HG03097 (cell line): Measurements from ENCODE around the gene BNIP5.

Experiments used
- ATAC-seq: cut with Tn5 transposase; IDR thresholded peaks from one replicate; pipeline ENCODE4 v1.9.1; 2021; ENCODE audit not compliant: unreplicated experiment, low FRiP score

The BNIP5 gene

DNA sequence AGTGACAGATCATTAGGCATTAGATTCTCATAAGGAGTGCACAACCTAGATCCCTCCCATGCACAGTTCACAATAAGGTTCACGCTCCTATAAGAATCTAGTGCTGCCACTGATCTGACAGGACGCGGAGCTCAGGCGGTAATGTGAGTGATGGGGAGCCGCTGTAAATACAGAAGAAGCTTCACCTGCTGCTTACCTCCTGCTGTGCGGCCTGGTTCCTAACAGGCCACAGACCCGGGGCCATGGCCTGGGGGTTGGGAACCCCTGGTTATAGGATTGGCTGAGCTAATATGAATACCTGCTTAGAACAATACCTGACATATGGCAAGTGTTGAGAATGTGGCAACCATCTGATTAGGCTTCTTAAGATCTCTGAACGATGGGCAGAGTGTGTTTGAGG, 64.5 kb downstream of the BNIP5 start:
- no peak for ATAC-seq

DNA sequence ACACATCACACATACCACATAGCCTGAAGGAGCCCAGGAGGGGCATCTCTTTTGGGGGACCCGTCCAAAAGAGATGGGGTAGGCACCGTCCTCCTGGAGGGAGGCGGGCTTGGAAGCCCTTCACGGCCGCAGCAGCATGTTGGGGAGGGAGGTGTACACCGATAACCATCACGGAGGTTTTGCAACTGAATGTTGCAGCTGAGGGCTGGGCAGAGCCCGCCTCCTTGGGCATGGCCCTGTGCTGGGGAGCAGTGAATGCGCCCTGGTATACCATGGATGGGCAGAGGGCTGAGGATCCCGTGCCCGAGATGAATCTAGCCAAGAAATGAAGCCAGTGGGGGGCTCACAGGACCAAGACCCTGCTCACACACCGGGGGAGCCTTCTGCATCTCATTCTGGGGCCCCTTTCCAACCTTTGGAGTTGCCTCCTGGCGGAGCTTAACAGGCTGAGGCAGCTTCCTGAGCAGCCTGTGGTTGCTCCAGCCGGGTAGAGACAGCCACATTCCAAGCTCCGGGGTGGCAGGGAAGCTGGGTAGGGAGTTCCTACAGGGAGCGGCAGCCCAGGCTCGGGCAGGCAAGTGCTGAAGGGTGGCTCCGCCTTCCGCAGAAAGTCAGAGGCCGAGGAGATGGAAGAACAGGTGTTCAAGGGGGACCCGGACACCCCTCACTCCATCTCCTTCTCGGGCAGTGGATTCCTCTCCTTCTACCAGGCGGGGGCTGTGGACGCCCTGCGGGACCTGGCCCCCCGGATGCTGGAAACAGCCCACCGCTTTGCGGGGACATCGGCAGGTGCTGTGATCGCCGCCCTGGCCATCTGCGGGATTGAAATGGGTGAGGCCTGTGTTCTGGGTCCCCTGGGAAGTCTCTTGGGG, 66.6 kb downstream of the BNIP5 start, which contains the start of gene PNPLA1:
PNPLA1 (plus strand) TSS at position 227 of the 872 bp plus-strand sequence; CDS start at position 627, 400 bp downstream.
- no peak for ATAC-seq

GRCh38 chr6:36268478-36269275, 68.0 kb downstream of the BNIP5 start:
- ATAC-seq = no peak

GRCh38 chr6:36267731-36268477, 68.8 kb downstream of the BNIP5 start:
- no peak for ATAC-seq

- ATAC-seq = no peak
These were observed 69.6 kb downstream of the BNIP5 start for GRCh38 chr6:36266913-36267644.
